H9 (cell line): ENCODE data around the gene NME2. TPM values are rescaled to one million over a fixed set of nuclear protein-coding genes. Genes with fewer than 3 reads are reported as not detected.

Experiments
- DNase-seq: peaks from one replicate; pipeline ENCODE4 v3.0.0-alpha.2; 2017
- H2AFZ ChIP-seq: one replicate; pipeline ENCODE4 v1.6.1; 2013; ENCODE audit warnings: mild to moderate bottlenecking, low read length, control low read depth, moderate library complexity
- H2AK5ac ChIP-seq: 2 replicates; pipeline ENCODE4 v1.6.1; 2013; ENCODE audit warnings: low read length, control low read depth, mixed read lengths; ENCODE audit not compliant: insufficient read length
- H2BK120ac ChIP-seq: one replicate; pipeline ENCODE4 v1.6.1; 2013; ENCODE audit warnings: low read depth, mild to moderate bottlenecking, low read length, control low read depth, inconsistent platforms; ENCODE audit not compliant: poor library complexity, severe bottlenecking
- H2BK12ac ChIP-seq: 2 replicates; pipeline ENCODE4 v1.6.1; 2013; ENCODE audit warnings: low read length, control low read depth, mixed read lengths, low read depth; ENCODE audit not compliant: insufficient read length
- H2BK15ac ChIP-seq: 2 replicates; pipeline ENCODE4 v1.6.1; 2013; ENCODE audit warnings: low read depth, low read length, control low read depth
- H2BK20ac ChIP-seq: one replicate; pipeline ENCODE4 v1.6.1; 2013; ENCODE audit warnings: low read depth, mild to moderate bottlenecking, low read length, control low read depth, inconsistent platforms; ENCODE audit not compliant: poor library complexity, severe bottlenecking
- H2BK5ac ChIP-seq: 2 replicates; pipeline ENCODE4 v1.6.1; 2013; ENCODE audit warnings: low read length, control low read depth, mixed read lengths; ENCODE audit not compliant: insufficient read length
- H3K14ac ChIP-seq: 2 replicates; pipeline ENCODE4 v1.6.1; 2013; ENCODE audit warnings: low read length, control low read depth; ENCODE audit not compliant: insufficient read depth
- H3K18ac ChIP-seq: 2 replicates; pipeline ENCODE4 v1.6.1; 2013; ENCODE audit warnings: low read depth, mild to moderate bottlenecking, mixed read lengths, low read length, control low read depth; ENCODE audit not compliant: insufficient read length
- H3K23ac ChIP-seq: 2 replicates; pipeline ENCODE4 v1.6.1; 2013; ENCODE audit warnings: low read length, control low read depth, mixed read lengths, low read depth; ENCODE audit not compliant: insufficient read length
- H3K23me2 ChIP-seq: 2 replicates; pipeline ENCODE4 v1.6.1; 2013; ENCODE audit warnings: low read depth, mild to moderate bottlenecking, mixed read lengths, low read length, control low read depth; ENCODE audit not compliant: insufficient read length, poor library complexity, severe bottlenecking
- H3K27ac ChIP-seq: 2 replicates; pipeline ENCODE4 v1.5.1; 2013; ENCODE audit warnings: low read length, control low read depth, mixed read lengths, low read depth; ENCODE audit not compliant: insufficient read length
- H3K27me3 ChIP-seq: 2 replicates; pipeline ENCODE4 v1.6.1; 2013; ENCODE audit warnings: low read length, control low read depth, inconsistent platforms; ENCODE audit not compliant: insufficient read depth
- H3K4ac ChIP-seq: 2 replicates; pipeline ENCODE4 v1.6.1; 2013; ENCODE audit warnings: low read depth, mild to moderate bottlenecking, control low read depth, inconsistent platforms, low read length, moderate library complexity
- H3K4me1 ChIP-seq: 2 replicates; pipeline ENCODE4 v1.6.1; 2013; ENCODE audit warnings: low read length, control low read depth, inconsistent platforms; ENCODE audit not compliant: insufficient read depth
- H3K4me2 ChIP-seq: 2 replicates; pipeline ENCODE4 v1.6.1; 2013; ENCODE audit warnings: low read length, control low read depth, mixed read lengths; ENCODE audit not compliant: insufficient read length, insufficient read depth
- H3K56ac ChIP-seq: 2 replicates; pipeline ENCODE4 v1.6.1; 2013; ENCODE audit warnings: low read depth, mild to moderate bottlenecking, mixed read lengths, low read length, control low read depth; ENCODE audit not compliant: insufficient read length
- H3K79me1 ChIP-seq: 2 replicates; pipeline ENCODE4 v1.6.1; 2013; ENCODE audit warnings: low read depth, mild to moderate bottlenecking, moderate library complexity, low read length, control low read depth, inconsistent platforms; ENCODE audit not compliant: insufficient read depth, poor library complexity, severe bottlenecking
- H3K79me2 ChIP-seq: 2 replicates; pipeline ENCODE4 v1.6.1; 2013; ENCODE audit warnings: low read length, control low read depth, inconsistent platforms; ENCODE audit not compliant: insufficient read depth
- H3K9ac ChIP-seq: 2 replicates; pipeline ENCODE4 v1.6.1; 2013; ENCODE audit warnings: low read length, control low read depth, mixed read lengths; ENCODE audit not compliant: insufficient read length; ENCODE audit errors: extremely low read depth
- H3K9me3 ChIP-seq: one replicate; pipeline ENCODE4 v1.6.1; 2013; ENCODE audit warnings: low read depth, low read length, inconsistent platforms; ENCODE audit not compliant: control insufficient read depth
- H3T11ph ChIP-seq: one replicate; pipeline ENCODE4 v1.6.1; 2013; ENCODE audit warnings: mild to moderate bottlenecking, low read length, control low read depth, inconsistent platforms
- H4K20me1 ChIP-seq: one replicate; pipeline ENCODE4 v1.6.1; 2013; ENCODE audit not compliant: control insufficient read depth, insufficient read length, insufficient read depth
- H4K5ac ChIP-seq: 2 replicates; pipeline ENCODE4 v1.6.1; 2013; ENCODE audit warnings: low read depth, mild to moderate bottlenecking, mixed read lengths, low read length, control low read depth; ENCODE audit not compliant: insufficient read length
- H4K8ac ChIP-seq: replicated peaks from 2 replicates; pipeline ENCODE4 v1.6.1; 2013; ENCODE audit warnings: low read length, control low read depth, mixed read lengths, low read depth; ENCODE audit not compliant: insufficient read length
- H4K91ac ChIP-seq: 2 replicates; pipeline ENCODE4 v1.6.1; 2013; ENCODE audit warnings: low read depth, mild to moderate bottlenecking, moderate library complexity, mixed read lengths, low read length, control low read depth; ENCODE audit not compliant: insufficient read length
- H3K27ac Mint-ChIP-seq, 3 experiments: 2 replicates in 2 of 3; 3 replicates in 1 of 3; pipeline ENCODE4 v1.8.0; 2020 to 2021; ENCODE audit warnings: mixed read lengths in 3 of 3, mild to moderate bottlenecking in 1 of 3, moderate library complexity in 1 of 3
- H3K27me3 Mint-ChIP-seq: 2 replicates; pipeline ENCODE4 v1.8.0; 2021; ENCODE audit warnings: low read depth, mild to moderate bottlenecking, moderate library complexity, mixed read lengths
- H3K36me3 Mint-ChIP-seq, 3 experiments: 2 replicates in 2 of 3; 3 replicates in 1 of 3; pipeline ENCODE4 v1.8.0; 2020 to 2021; ENCODE audit warnings: low read depth in 3 of 3, mixed read lengths in 3 of 3; ENCODE audit not compliant: insufficient read depth in 1 of 3
- H3K4me1 Mint-ChIP-seq, 2 experiments: 2 replicates each; pipeline ENCODE4 v1.8.0; 2020; ENCODE audit warnings: mixed read lengths in 2 of 2
- H3K4me3 Mint-ChIP-seq, 2 experiments: 2 replicates in 1 of 2; 3 replicates in 1 of 2; pipeline ENCODE4 v1.8.0; 2020 to 2021; ENCODE audit warnings: mild to moderate bottlenecking in 2 of 2, mixed read lengths in 2 of 2, moderate library complexity in 1 of 2
- H3K9me3 Mint-ChIP-seq, 2 experiments: 2 replicates in 1 of 2; 3 replicates in 1 of 2; pipeline ENCODE4 v1.8.0; 2020; ENCODE audit warnings: mild to moderate bottlenecking in 2 of 2, mixed read lengths in 2 of 2, moderate library complexity in 1 of 2
- CTCF ChIP-seq: fragments of 200-600 bp; sonication (generic); conservative IDR thresholded peaks from 3 replicates; pipeline ENCODE4 v1.8.0; 2021; ENCODE audit warnings: antibody characterized with exemption, mild to moderate bottlenecking
- WGBS: extraction: QIAGEN DNeasy Blood & Tissue Kit; methylation state at CpG from one replicate; pipeline ENCODE4 v1.1.7; 2013; ENCODE audit warnings: missing lambda C conversion rate, low lambda C conversion rate, mixed read lengths; ENCODE audit not compliant: insufficient read length; ENCODE audit errors: extremely low coverage; 5-methylcytosine and 5-hydroxymethylcytosine counted together
- total RNA-seq: library from RNA; stranded (reverse); gene quantifications from 2 replicates; pipeline ENCODE4 v1.2.1, GENCODE V29; 2021

Gene NME2
- total RNA-seq, 1 experiment from 2014 or later = 819 TPM

GRCh38 chr17:51161541-51161940, 4.7 kb upstream of the NME2 start:
- Histone ChIP-seq H4K8ac (no peak overlapping the region), H3K4ac (no peak overlapping the region), H3K79me2 (peaks cover 4% of the 10 kb centered on the region; the same call in 1 of the 2 replicates), H3T11ph (no peak overlapping the region), H3K27me3 (no peaks in the 10 kb centered on the region), H3K4me1 (no peaks in the 10 kb centered on the region), H3K9me3 (no peaks in the 10 kb centered on the region), H3K4me2 (no peak overlapping the region), H2BK12ac (no peak overlapping the region), H3K18ac (no peak overlapping the region), H2BK20ac (no peak overlapping the region), H4K5ac (no peak overlapping the region), H3K9ac (no peak overlapping the region), H3K79me1 (no peaks in the 10 kb centered on the region), H3K56ac (no peak overlapping the region), H3K14ac (no peak overlapping the region), H3K27ac (no peak overlapping the region), H2BK15ac (no peak overlapping the region), H4K20me1 (no peaks in the 10 kb centered on the region), H2BK120ac (no peak overlapping the region), H2AFZ (no peak overlapping the region), H3K23ac (no peak overlapping the region), H4K91ac (no peak overlapping the region), H2AK5ac (no peak overlapping the region), H3K23me2 (peaks cover 9% of the 10 kb centered on the region), H2BK5ac (no peak overlapping the region)
- no peak for TF ChIP-seq CTCF
- Mint-ChIP-seq H3K4me3 (no peak overlapping the region), H3K4me1 (peaks cover 10 to 12% of the 10 kb centered on the region in 2 experiments), H3K36me3 (peaks cover 40 to 67% (median 56%) of the 10 kb centered on the region in 3 experiments), H3K27ac (no peak overlapping the region), H3K9me3 (no peaks in the 10 kb centered on the region), H3K27me3 (no peaks in the 10 kb centered on the region)
- WGBS = no CpG with 5 or more reads among the region's 3 CpGs
- DNase-seq = no peak
